ENCODE results near the gene ABCB6.
A peak's percentile ranks its signal among the peaks of the same experiment; 100 is the strongest.

Gene ABCB6

GRCh38 chr2:219209236-219210195, 9.2 kb downstream of the ABCB6 start:
- TF ChIP-seq CTCF (IDR thresholded peaks at IDR 0.05; ENCODE audit: borderline replicate concordance, extremely low read depth, low read length, poor library complexity, severe bottlenecking) (no peak), EZH2 (IDR thresholded peaks at IDR 0.05; ENCODE audit: borderline replicate concordance, low read depth, low read length, severe bottlenecking) (no peak)
- Histone ChIP-seq H2AFZ (ENCODE audit: low read depth, low read length) (no peak overlapping the region), H4K20me1 (ENCODE audit: insufficient read depth, low read length) (peaks cover 10% of the 10 kb centered on the region), H3K4me3 (ENCODE audit: low read depth in 1 of 2, low read length in 2 of 2) (no peak overlapping the region), H3K4me2 (ENCODE audit: insufficient read depth, low read length) (no peak overlapping the region), H3K9ac (ENCODE audit: low read depth, low read length) (no peak overlapping the region), H3K79me2 (ENCODE audit: insufficient read depth, low read length) (peaks cover 6% of the 10 kb centered on the region; the same call in 1 of the 2 replicates), H3K4me1 (ENCODE audit: insufficient read depth, low read length) (peaks cover 25% of the 10 kb centered on the region), H3K27ac (ENCODE audit: low read length) (no peak overlapping the region), H3K9me3 (ENCODE audit: insufficient read depth, low read length, severe bottlenecking) (no peaks in the 10 kb centered on the region), H3K27me3 (ENCODE audit: insufficient read depth, low read length, poor library complexity) (no peaks in the 10 kb centered on the region), H3K36me3 (ENCODE audit: insufficient read depth, low read length) (peaks cover 47% of the 10 kb centered on the region)
- ATAC-seq (ENCODE audit: insufficient read depth, low read depth) (no peak), DNase-seq (no peak)

GRCh38 chr2:219207884-219208740, 10.6 kb downstream of the ABCB6 start:
- Histone ChIP-seq H3K4me1 (ENCODE audit: insufficient read depth, low read length) (peaks cover 25% of the 10 kb centered on the region), H3K9me3 (ENCODE audit: insufficient read depth, low read length, severe bottlenecking) (no peaks in the 10 kb centered on the region), H2AFZ (ENCODE audit: low read depth, low read length) (no peak overlapping the region), H3K4me2 (ENCODE audit: insufficient read depth, low read length) (peak overlapping the region; percentile 75), H3K4me3 (ENCODE audit: low read depth in 1 of 2, low read length in 2 of 2) (peak overlapping the region in 1 of 2 experiments; percentile 70; a peak in 2 of 4 replicates), H4K20me1 (ENCODE audit: insufficient read depth, low read length) (peaks cover 10% of the 10 kb centered on the region), H3K79me2 (ENCODE audit: insufficient read depth, low read length) (peaks cover 6% of the 10 kb centered on the region; the same call in 1 of the 2 replicates), H3K27me3 (ENCODE audit: insufficient read depth, low read length, poor library complexity) (no peaks in the 10 kb centered on the region), H3K27ac (ENCODE audit: low read length) (no peak overlapping the region; the same call in 1 of the 2 replicates), H3K9ac (ENCODE audit: low read depth, low read length) (peak overlapping the region; percentile 57), H3K36me3 (ENCODE audit: insufficient read depth, low read length) (peaks cover 34% of the 10 kb centered on the region)
- ATAC-seq (ENCODE audit: insufficient read depth, low read depth) (no peak), DNase-seq (no peak)
- TF ChIP-seq CTCF (IDR thresholded peaks at IDR 0.05; ENCODE audit: borderline replicate concordance, extremely low read depth, low read length, poor library complexity, severe bottlenecking) (no peak), EZH2 (IDR thresholded peaks at IDR 0.05; ENCODE audit: borderline replicate concordance, low read depth, low read length, severe bottlenecking) (no peak)

GRCh38 chr2:219207134-219207883, 11.4 kb downstream of the ABCB6 start:
- peak overlapping the region; percentile 75 for H3K27ac ChIP-seq (ENCODE audit: low read length)
- peak overlapping the region; percentile 66 for H2AFZ ChIP-seq (ENCODE audit: low read depth, low read length)
- peaks cover 29% of the 10 kb centered on the region for H3K36me3 ChIP-seq (ENCODE audit: insufficient read depth, low read length)
- ATAC-seq (ENCODE audit: insufficient read depth, low read depth) (peak; percentile 15), DNase-seq (no peak)
- H4K20me1 ChIP-seq (ENCODE audit: insufficient read depth, low read length): peaks cover 10% of the 10 kb centered on the region
- H3K79me2 ChIP-seq (ENCODE audit: insufficient read depth, low read length): peaks cover 6% of the 10 kb centered on the region; the same call in 1 of the 2 replicates
- TF ChIP-seq EZH2 (IDR thresholded peaks at IDR 0.05; ENCODE audit: borderline replicate concordance, low read depth, low read length, severe bottlenecking) (no peak), CTCF (IDR thresholded peaks at IDR 0.05; ENCODE audit: borderline replicate concordance, extremely low read depth, low read length, poor library complexity, severe bottlenecking) (no peak)
- peak overlapping the region; percentile 75 for H3K4me2 ChIP-seq (ENCODE audit: insufficient read depth, low read length)
- peaks cover 25% of the 10 kb centered on the region for H3K4me1 ChIP-seq (ENCODE audit: insufficient read depth, low read length)
- H3K9me3 ChIP-seq (ENCODE audit: insufficient read depth, low read length, severe bottlenecking): no peaks in the 10 kb centered on the region
- H3K27me3 ChIP-seq (ENCODE audit: insufficient read depth, low read length, poor library complexity): no peaks in the 10 kb centered on the region
- H3K4me3 ChIP-seq (ENCODE audit: low read depth in 1 of 2, low read length in 2 of 2): peak overlapping the region; percentile 19 to 70; a peak in 3 of 4 replicates
- peak overlapping the region; percentile 57 for H3K9ac ChIP-seq (ENCODE audit: low read depth, low read length)

All from DND-41 (cell line).